ENCODE measurements around the gene RGS4. TPM values are rescaled to one million over a fixed set of nuclear protein-coding genes. Genes with fewer than 3 reads are reported as not detected.

The RGS4 gene
- total and polyA plus RNA-seq, 4 donors = 11.9 to 42.1 (median 25.7) TPM

DNA sequence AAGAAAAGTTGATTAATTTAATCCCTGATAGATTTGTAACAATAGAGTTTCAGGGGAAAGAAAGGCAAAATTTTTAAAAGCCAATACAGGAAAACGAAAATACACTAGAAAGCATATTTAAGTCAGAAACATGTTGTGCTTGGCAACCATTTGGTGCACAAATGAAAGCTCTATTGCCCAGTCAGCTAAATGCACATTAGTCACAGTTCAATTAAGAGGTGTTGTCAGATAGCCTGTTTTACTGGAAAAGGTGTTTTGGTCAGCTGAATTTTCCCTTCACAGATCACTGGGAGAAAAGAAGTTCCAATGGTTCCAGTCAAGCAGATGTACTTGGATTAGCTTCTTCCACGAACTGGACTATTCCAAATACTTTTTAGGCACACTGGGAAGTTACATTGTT lies 25.4 kb downstream of the RGS4 start:
- Histone ChIP-seq H3K27ac (ENCODE audit: low read depth in 1 of 2, low read length in 2 of 2) (no peak overlapping the region), H3K4me1 (ENCODE audit: control insufficient read depth in 1 of 2, insufficient read depth in 2 of 2, low read length in 2 of 2) (no peaks in the 10 kb centered on the region), H3K4me3 (ENCODE audit: low read length in 2 of 2) (no peak overlapping the region), H3K36me3 (ENCODE audit: control insufficient read depth in 1 of 2, insufficient read depth in 2 of 2, low read length in 1 of 2) (no peaks in the 10 kb centered on the region), H3K27me3 (ENCODE audit: control insufficient read depth in 1 of 2, insufficient read depth in 2 of 2, low read length in 1 of 2) (no peaks in the 10 kb centered on the region), H3K9me3 (ENCODE audit: control insufficient read depth, low read length) (no peaks in the 10 kb centered on the region)
- ATAC-seq (ENCODE audit: low FRiP score) = no peak
- 18 to 22% methylated on average over 2 of the region's 2 CpGs for WGBS, 2 donors
- DNase-seq = no peak
- intact Hi-C loops (cut with DNase I) = no loop called here

- DNase-seq = no peak
- H3K9me3 ChIP-seq (ENCODE audit: control insufficient read depth, low read length) = no peaks in the 10 kb centered on the region
- no peak overlapping the region for H3K4me3 ChIP-seq (ENCODE audit: low read length in 2 of 2)
- no peaks in the 10 kb centered on the region for H3K36me3 ChIP-seq (ENCODE audit: control insufficient read depth in 1 of 2, insufficient read depth in 2 of 2, low read length in 1 of 2)
- intact Hi-C loops (cut with DNase I) = no loop called here
- H3K27ac ChIP-seq (ENCODE audit: low read depth in 1 of 2, low read length in 2 of 2) = no peak overlapping the region
- ATAC-seq (ENCODE audit: low FRiP score) = no peak
- H3K27me3 ChIP-seq (ENCODE audit: control insufficient read depth in 1 of 2, insufficient read depth in 2 of 2, low read length in 1 of 2) = no peaks in the 10 kb centered on the region
- WGBS, 2 donors = 97 to 98% methylated on average over 1 of the region's 1 CpG
- no peaks in the 10 kb centered on the region for H3K4me1 ChIP-seq (ENCODE audit: control insufficient read depth in 1 of 2, insufficient read depth in 2 of 2, low read length in 2 of 2)
These were observed 26.1 kb downstream of the RGS4 start for GRCh38 chr1:163095213-163095612.

DNA sequence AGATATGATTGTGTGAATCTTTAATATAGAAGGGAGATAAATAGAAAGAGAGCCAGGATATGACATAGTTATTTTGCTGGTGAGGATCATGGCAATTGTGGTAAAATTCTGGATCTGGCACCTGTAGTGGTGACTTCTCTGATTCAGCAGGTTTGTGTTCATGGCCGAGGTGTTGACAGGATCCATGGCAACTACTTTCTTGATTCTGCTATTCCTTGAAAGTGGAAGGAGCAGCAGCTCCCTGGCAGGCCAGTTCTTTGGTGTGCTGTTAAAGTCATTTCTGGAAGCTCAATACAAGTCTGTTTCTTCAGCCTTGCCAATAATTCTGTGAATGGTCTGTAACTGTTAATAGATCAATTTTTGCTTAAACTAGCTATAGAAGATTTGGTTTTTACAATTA lies 33.4 kb downstream of the RGS4 start:
- intact Hi-C loops (cut with DNase I) = no loop called here
- no peak for DNase-seq
- Histone ChIP-seq H3K27me3 (ENCODE audit: control insufficient read depth in 1 of 2, insufficient read depth in 2 of 2, low read length in 1 of 2) (no peaks in the 10 kb centered on the region), H3K4me1 (ENCODE audit: control insufficient read depth in 1 of 2, insufficient read depth in 2 of 2, low read length in 2 of 2) (peaks cover 0 to 1% of the 10 kb centered on the region in 2 donors), H3K9me3 (ENCODE audit: control insufficient read depth, low read length) (no peaks in the 10 kb centered on the region), H3K4me3 (ENCODE audit: low read length in 2 of 2) (no peak overlapping the region), H3K27ac (ENCODE audit: low read depth in 1 of 2, low read length in 2 of 2) (no peak overlapping the region), H3K36me3 (ENCODE audit: control insufficient read depth in 1 of 2, insufficient read depth in 2 of 2, low read length in 1 of 2) (no peaks in the 10 kb centered on the region)
- 67 to 68% methylated on average over 1 of the region's 1 CpG for WGBS, 2 donors
- ATAC-seq (ENCODE audit: low FRiP score) = no peak

- 6 to 7% methylated on average over 4 of the region's 4 CpGs for WGBS, 2 donors
- ATAC-seq (ENCODE audit: low FRiP score) (no peak), DNase-seq (no peak)
- H3K9me3 ChIP-seq (ENCODE audit: control insufficient read depth, low read length) = no peaks in the 10 kb centered on the region
- H3K36me3 ChIP-seq (ENCODE audit: control insufficient read depth in 1 of 2, insufficient read depth in 2 of 2, low read length in 1 of 2) = no peaks in the 10 kb centered on the region
- no peak overlapping the region for H3K27ac ChIP-seq (ENCODE audit: low read depth in 1 of 2, low read length in 2 of 2)
- intact Hi-C loops (cut with DNase I) = no loop called here
- no peak overlapping the region for H3K4me3 ChIP-seq (ENCODE audit: low read length in 2 of 2)
- H3K27me3 ChIP-seq (ENCODE audit: control insufficient read depth in 1 of 2, insufficient read depth in 2 of 2, low read length in 1 of 2) = no peaks in the 10 kb centered on the region
- H3K4me1 ChIP-seq (ENCODE audit: control insufficient read depth in 1 of 2, insufficient read depth in 2 of 2, low read length in 2 of 2) = peaks cover 0 to 1% of the 10 kb centered on the region in 2 donors
These were observed 35.4 kb downstream of the RGS4 start for GRCh38 chr1:163104385-163105099.

- H3K4me1 ChIP-seq (ENCODE audit: control insufficient read depth in 1 of 2, insufficient read depth in 2 of 2, low read length in 2 of 2) = peaks cover 0 to 1% of the 10 kb centered on the region in 2 donors
- H3K4me3 ChIP-seq (ENCODE audit: low read length in 2 of 2) = no peak overlapping the region
- WGBS, 2 donors = 24 to 29% methylated on average over 2 of the region's 2 CpGs
- no peaks in the 10 kb centered on the region for H3K36me3 ChIP-seq (ENCODE audit: control insufficient read depth in 1 of 2, insufficient read depth in 2 of 2, low read length in 1 of 2)
- DNase-seq (no peak), ATAC-seq (ENCODE audit: low FRiP score) (peak; percentile 75)
- peak overlapping the region in 1 of 2 donors; percentile 9 for H3K27ac ChIP-seq (ENCODE audit: low read depth in 1 of 2, low read length in 2 of 2)
- no peaks in the 10 kb centered on the region for H3K27me3 ChIP-seq (ENCODE audit: control insufficient read depth in 1 of 2, insufficient read depth in 2 of 2, low read length in 1 of 2)
- intact Hi-C loops (cut with DNase I) = no loop called here
- no peaks in the 10 kb centered on the region for H3K9me3 ChIP-seq (ENCODE audit: control insufficient read depth, low read length)
These were observed 37.3 kb downstream of the RGS4 start for GRCh38 chr1:163106364-163106987.

DNA sequence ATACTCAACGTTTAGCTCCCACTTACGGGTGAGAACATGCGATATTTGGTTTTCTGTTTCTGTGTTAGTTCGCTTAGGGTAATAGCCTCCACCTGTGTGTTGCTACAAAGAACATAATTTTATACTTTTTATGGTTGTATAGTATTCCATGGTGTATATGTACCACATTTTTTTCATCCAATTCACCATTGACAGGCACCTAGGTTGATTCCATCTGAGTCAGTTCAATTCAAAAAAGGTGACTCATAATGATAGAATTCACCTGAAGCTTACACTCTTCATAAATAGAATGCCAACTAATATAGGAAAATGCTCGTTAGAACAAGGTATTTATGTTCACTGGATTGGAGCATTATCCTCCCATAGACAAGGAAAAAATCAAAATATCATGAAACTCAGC lies 38.5 kb downstream of the RGS4 start:
- intact Hi-C loops (cut with DNase I) = no loop called here
- H3K4me1 ChIP-seq (ENCODE audit: control insufficient read depth in 1 of 2, insufficient read depth in 2 of 2, low read length in 2 of 2) = peaks cover 0 to 1% of the 10 kb centered on the region in 2 donors
- H3K36me3 ChIP-seq (ENCODE audit: control insufficient read depth in 1 of 2, insufficient read depth in 2 of 2, low read length in 1 of 2) = no peaks in the 10 kb centered on the region
- no peak overlapping the region for H3K27ac ChIP-seq (ENCODE audit: low read depth in 1 of 2, low read length in 2 of 2)
- ATAC-seq (ENCODE audit: low FRiP score) (no peak), DNase-seq (no peak)
- no peaks in the 10 kb centered on the region for H3K27me3 ChIP-seq (ENCODE audit: control insufficient read depth in 1 of 2, insufficient read depth in 2 of 2, low read length in 1 of 2)
- H3K9me3 ChIP-seq (ENCODE audit: control insufficient read depth, low read length) = no peaks in the 10 kb centered on the region
- 96 to 99% methylated on average over 5 of the region's 5 CpGs for WGBS, 2 donors
- no peak overlapping the region for H3K4me3 ChIP-seq (ENCODE audit: low read length in 2 of 2)

GRCh38 chr1:163115887-163116286 lies 46.7 kb downstream of the RGS4 start:
- intact Hi-C loops (cut with DNase I) = no loop called here

GRCh38 chr1:163119707-163120106 lies 50.5 kb downstream of the RGS4 start:
- ATAC-seq (ENCODE audit: low FRiP score) = no peak
- Histone ChIP-seq H3K27me3 (ENCODE audit: control insufficient read depth in 1 of 2, insufficient read depth in 2 of 2, low read length in 1 of 2) (no peaks in the 10 kb centered on the region), H3K4me3 (ENCODE audit: low read length in 2 of 2) (no peak overlapping the region), H3K36me3 (ENCODE audit: control insufficient read depth in 1 of 2, insufficient read depth in 2 of 2, low read length in 1 of 2) (no peaks in the 10 kb centered on the region), H3K4me1 (ENCODE audit: control insufficient read depth in 1 of 2, insufficient read depth in 2 of 2, low read length in 2 of 2) (peaks cover 0 to 2% of the 10 kb centered on the region in 2 donors), H3K9me3 (ENCODE audit: control insufficient read depth, low read length) (no peaks in the 10 kb centered on the region), H3K27ac (ENCODE audit: low read depth in 1 of 2, low read length in 2 of 2) (no peak overlapping the region)
- intact Hi-C loops (cut with DNase I) = no loop called here
- no peak for DNase-seq

More at GRCh38 chr1:163115887-163116286, 46.7 kb downstream of the RGS4 start:
- H3K27me3 ChIP-seq (ENCODE audit: control insufficient read depth in 1 of 2, insufficient read depth in 2 of 2, low read length in 1 of 2) = no peaks in the 10 kb centered on the region
- no peak overlapping the region for H3K27ac ChIP-seq (ENCODE audit: low read depth in 1 of 2, low read length in 2 of 2)
- ATAC-seq (ENCODE audit: low FRiP score) (no peak), DNase-seq (no peak)
- 91 to 96% methylated on average over 1 of the region's 1 CpG for WGBS, 2 donors
- no peaks in the 10 kb centered on the region for H3K4me1 ChIP-seq (ENCODE audit: control insufficient read depth in 1 of 2, insufficient read depth in 2 of 2, low read length in 2 of 2)
- H3K9me3 ChIP-seq (ENCODE audit: control insufficient read depth, low read length) = no peaks in the 10 kb centered on the region
- H3K36me3 ChIP-seq (ENCODE audit: control insufficient read depth in 1 of 2, insufficient read depth in 2 of 2, low read length in 1 of 2) = no peaks in the 10 kb centered on the region
- H3K4me3 ChIP-seq (ENCODE audit: low read length in 2 of 2) = no peak overlapping the region

GRCh38 chr1:163120372-163120771 lies 51.2 kb downstream of the RGS4 start:
- intact Hi-C loops (cut with DNase I) = no loop called here

More at GRCh38 chr1:163120372-163120771, 51.2 kb downstream of the RGS4 start:
- no peaks in the 10 kb centered on the region for H3K27me3 ChIP-seq (ENCODE audit: control insufficient read depth in 1 of 2, insufficient read depth in 2 of 2, low read length in 1 of 2)
- H3K36me3 ChIP-seq (ENCODE audit: control insufficient read depth in 1 of 2, insufficient read depth in 2 of 2, low read length in 1 of 2) = no peaks in the 10 kb centered on the region
- peaks cover 0 to 2% of the 10 kb centered on the region in 2 donors for H3K4me1 ChIP-seq (ENCODE audit: control insufficient read depth in 1 of 2, insufficient read depth in 2 of 2, low read length in 2 of 2)
- H3K9me3 ChIP-seq (ENCODE audit: control insufficient read depth, low read length) = no peaks in the 10 kb centered on the region
- WGBS, 2 donors = 65 to 76% methylated on average over 1 of the region's 1 CpG
- DNase-seq = no peak
- H3K27ac ChIP-seq (ENCODE audit: low read depth in 1 of 2, low read length in 2 of 2) = no peak overlapping the region
- H3K4me3 ChIP-seq (ENCODE audit: low read length in 2 of 2) = no peak overlapping the region
- ATAC-seq (ENCODE audit: low FRiP score) = no peak

All from aorta (tissue), 5 donors.